NT2/D1 (cell line): Measurements from ENCODE around the gene OR2V1.
"Not testable (repeated sequence)": the region's sequence is repeated elsewhere in the genome, so short reads cannot be mapped to it uniquely, and the experiment has no call there.

Experiments used
- DNase-seq: peaks from one replicate; pipeline ENCODE4 v3.0.0-alpha.2; 2011; ENCODE audit warnings: low read depth, low spot score
- H3K27me3 ChIP-seq: 2 replicates; pipeline ENCODE4 v1.6.0; 2011; ENCODE audit warnings: mild to moderate bottlenecking; ENCODE audit not compliant: insufficient read length, insufficient read depth
- H3K36me3 ChIP-seq: 2 replicates; pipeline ENCODE4 v1.6.1; 2011; ENCODE audit warnings: mild to moderate bottlenecking, low read length, mixed read lengths; ENCODE audit not compliant: insufficient read depth, insufficient read length
- H3K4me1 ChIP-seq: 2 replicates; pipeline ENCODE4 v1.5.1; 2011; ENCODE audit not compliant: insufficient read depth, insufficient read length
- H3K4me3 ChIP-seq: 2 replicates; pipeline ENCODE4 v1.5.1; 2011; ENCODE audit warnings: low read depth; ENCODE audit not compliant: insufficient read length
- H3K9ac ChIP-seq: 2 replicates; pipeline ENCODE4 v1.6.0; 2011; ENCODE audit warnings: low read depth; ENCODE audit not compliant: insufficient read length
- H3K9me3 ChIP-seq: 2 replicates; pipeline ENCODE4 v1.5.1; 2011; ENCODE audit warnings: mild to moderate bottlenecking, low read length; ENCODE audit not compliant: insufficient read depth
- SUZ12 ChIP-seq: IDR thresholded peaks from 2 replicates; pipeline ENCODE4 v1.6.1; 2011; ENCODE audit not compliant: insufficient read length, insufficient read depth; ENCODE audit errors: extremely low read depth
- YY1 ChIP-seq: IDR thresholded peaks from 2 replicates; pipeline ENCODE4 v1.6.1; 2011; ENCODE audit not compliant: insufficient read length, insufficient read depth
- ZNF274 ChIP-seq: IDR thresholded peaks from 2 replicates; pipeline ENCODE4 v1.6.1; 2011; ENCODE audit warnings: mild to moderate bottlenecking, low read depth, low read length

OR2V1 gene

DNA sequence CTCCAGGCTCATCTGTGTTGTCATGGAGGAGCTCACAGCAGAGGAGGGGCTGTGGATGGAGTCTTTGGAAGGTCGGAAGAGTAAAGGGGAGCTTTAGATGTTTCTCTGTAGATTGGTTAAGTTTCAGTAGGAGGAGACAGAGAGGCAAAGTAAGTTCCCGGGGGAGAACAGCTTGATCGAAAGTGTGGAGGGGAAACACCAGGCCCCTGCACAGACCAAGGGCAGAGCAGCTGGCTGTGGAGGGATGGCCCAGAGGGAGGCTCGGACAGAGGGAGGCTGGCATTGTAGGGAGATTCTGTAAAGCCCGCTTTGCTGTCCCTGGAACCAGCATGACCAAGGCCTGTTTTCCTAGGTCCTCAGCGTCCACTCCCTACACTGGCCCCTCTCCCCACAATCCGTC is 11.1 kb upstream of the OR2V1 start:
- no peak for DNase-seq
- Histone ChIP-seq H3K4me1 (no peaks in the 10 kb centered on the region), H3K27me3 (no peaks in the 10 kb centered on the region), H3K9ac (no peak overlapping the region), H3K4me3 (no peak overlapping the region), H3K9me3 (peaks cover 16% of the 10 kb centered on the region), H3K36me3 (no peaks in the 10 kb centered on the region)
- TF ChIP-seq YY1 = no peak
- no peak for TF ChIP-seq SUZ12
- no peak for TF ChIP-seq ZNF274

GRCh38 chr5:181140766-181141165 is 9.8 kb upstream of the OR2V1 start:
- no peak for DNase-seq
- H3K36me3 ChIP-seq = no peaks in the 10 kb centered on the region
- no peaks in the 10 kb centered on the region for H3K4me1 ChIP-seq
- H3K4me3 ChIP-seq = no peak overlapping the region
- no peak for TF ChIP-seq ZNF274
- TF ChIP-seq YY1 = no peak
- TF ChIP-seq SUZ12 = no peak
- H3K27me3 ChIP-seq = no peaks in the 10 kb centered on the region
- H3K9ac ChIP-seq = no peak overlapping the region
- peaks cover 13% of the 10 kb centered on the region for H3K9me3 ChIP-seq

DNA sequence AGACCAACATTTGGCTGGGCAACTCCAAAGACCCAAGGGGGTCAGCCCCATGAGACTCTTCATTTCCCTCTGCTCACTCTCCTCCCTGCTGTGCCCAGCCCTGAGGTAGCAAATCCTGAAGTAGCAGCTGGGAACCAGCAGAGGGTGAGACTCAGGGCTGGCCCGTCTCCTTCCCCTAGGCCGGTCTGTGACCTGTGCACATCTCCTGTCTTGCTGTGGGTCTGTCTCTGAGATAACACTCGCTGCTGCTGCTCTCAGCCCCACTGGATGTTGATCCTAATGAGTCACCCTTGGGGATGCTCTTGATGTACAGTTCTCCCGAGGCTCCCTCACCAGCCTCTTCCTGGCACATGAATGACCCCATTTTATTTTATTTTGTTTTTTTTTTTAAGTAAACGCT is 7.3 kb upstream of the OR2V1 start:
- Histone ChIP-seq H3K36me3 (no peaks in the 10 kb centered on the region), H3K9ac (peak overlapping the region; percentile 21), H3K4me3 (no peak overlapping the region), H3K4me1 (no peaks in the 10 kb centered on the region), H3K27me3 (no peaks in the 10 kb centered on the region), H3K9me3 (no peaks in the 10 kb centered on the region)
- TF ChIP-seq YY1 (no peak), ZNF274 (no peak), SUZ12 (no peak)
- no peak for DNase-seq

GRCh38 chr5:181136361-181136955 is 5.5 kb upstream of the OR2V1 start:
- Histone ChIP-seq H3K9me3 (no peaks in the 10 kb centered on the region), H3K4me3 (no peak overlapping the region), H3K9ac (no peak overlapping the region), H3K27me3 (no peaks in the 10 kb centered on the region), H3K36me3 (no peaks in the 10 kb centered on the region), H3K4me1 (no peaks in the 10 kb centered on the region)
- no peak for DNase-seq
- no peak for TF ChIP-seq SUZ12

DNA sequence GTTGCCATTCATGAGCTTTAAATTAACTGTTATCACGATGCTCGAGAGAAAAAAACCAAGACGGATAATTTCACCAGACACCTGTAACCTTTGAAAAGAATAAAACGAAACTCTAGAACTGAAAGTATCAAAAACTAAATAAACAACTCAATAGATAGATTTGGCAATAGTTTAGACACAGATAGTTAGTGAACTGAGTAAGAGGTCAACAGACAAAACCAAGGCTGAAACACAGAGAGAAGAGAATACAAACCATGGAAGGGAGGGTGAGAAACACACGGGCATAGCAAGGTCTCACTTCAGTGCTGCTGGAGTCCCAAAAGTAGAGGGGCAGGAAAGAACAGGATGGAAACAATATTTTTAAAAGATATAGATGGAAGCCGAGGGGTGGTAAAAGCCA is 3.3 kb upstream of the OR2V1 start:
- TF ChIP-seq SUZ12 (no peak), ZNF274 (no peak)

DNA sequence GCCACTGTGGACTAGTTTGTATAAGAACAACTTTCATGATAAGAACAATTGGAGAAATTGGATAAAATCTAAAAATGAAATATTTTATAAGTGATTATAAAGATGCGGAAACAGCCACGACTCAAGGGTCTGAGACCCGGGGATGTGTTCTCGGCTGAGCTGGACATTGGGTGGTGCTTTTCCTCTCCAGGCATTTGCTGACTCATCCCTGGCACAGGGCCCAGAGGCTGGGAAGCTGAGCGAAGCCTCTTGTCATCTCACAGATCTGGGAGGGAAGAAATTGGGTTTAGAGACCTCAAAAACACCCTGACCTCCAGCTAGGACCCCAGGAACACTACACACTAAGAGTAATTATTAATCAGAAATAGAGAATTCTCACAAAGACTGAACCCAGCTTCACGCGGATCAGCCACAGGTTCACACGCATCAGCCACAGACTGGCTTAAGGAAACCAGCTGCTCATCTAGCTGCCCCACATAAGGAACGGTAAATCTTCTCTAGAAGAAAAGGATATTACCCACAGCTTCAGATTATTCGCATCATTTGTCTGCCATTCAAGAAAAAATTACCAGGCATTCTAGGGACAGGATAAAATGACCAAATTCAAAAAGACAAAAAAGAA is 2.8 kb upstream of the OR2V1 start:
- Histone ChIP-seq H3K4me1 (no peaks in the 10 kb centered on the region), H3K4me3 (no peak overlapping the region), H3K9me3 (no peaks in the 10 kb centered on the region), H3K27me3 (no peaks in the 10 kb centered on the region), H3K36me3 (no peaks in the 10 kb centered on the region), H3K9ac (no peak overlapping the region)
- no peak for DNase-seq
- no peak for TF ChIP-seq YY1
- TF ChIP-seq SUZ12 = no peak
- no peak for TF ChIP-seq ZNF274

More for the DNA sequence above, 3.3 kb upstream of the OR2V1 start:
- H3K9me3 ChIP-seq = no peaks in the 10 kb centered on the region
- no peaks in the 10 kb centered on the region for H3K27me3 ChIP-seq
- no peaks in the 10 kb centered on the region for H3K36me3 ChIP-seq
- H3K4me1 ChIP-seq = no peaks in the 10 kb centered on the region
- no peak overlapping the region for H3K9ac ChIP-seq
- no peak overlapping the region for H3K4me3 ChIP-seq
- DNase-seq = no peak

- no peaks in the 10 kb centered on the region for H3K4me1 ChIP-seq
- TF ChIP-seq ZNF274 = no peak
- no peaks in the 10 kb centered on the region for H3K27me3 ChIP-seq
- no peak for DNase-seq
- H3K9me3 ChIP-seq = no peaks in the 10 kb centered on the region
- H3K4me3 ChIP-seq = no peak overlapping the region
- H3K36me3 ChIP-seq = no peaks in the 10 kb centered on the region
- no peak overlapping the region for H3K9ac ChIP-seq
Observed at GRCh38 chr5:181133083-181133482, 2.1 kb upstream of the OR2V1 start.

- Histone ChIP-seq H3K27me3 (no peaks in the 10 kb centered on the region), H3K36me3 (no peaks in the 10 kb centered on the region), H3K4me1 (no peaks in the 10 kb centered on the region), H3K9me3 (no peaks in the 10 kb centered on the region), H3K9ac (no peak overlapping the region), H3K4me3 (no peak overlapping the region)
- no peak for DNase-seq
- no peak for TF ChIP-seq YY1
- no peak for TF ChIP-seq ZNF274
- TF ChIP-seq SUZ12 = no peak
Observed at GRCh38 chr5:181131514-181131913, 545 bp upstream of the OR2V1 start.

GRCh38 chr5:181130081-181130480 is 888 bp downstream of the OR2V1 start:
- H3K4me1 ChIP-seq, H3K4me3 ChIP-seq, DNase-seq, H3K9ac ChIP-seq, H3K9me3 ChIP-seq, H3K36me3 ChIP-seq, H3K27me3 ChIP-seq: not testable (repeated sequence)
